B cell (primary cell): ENCODE measurements around the gene SP7.

Experiments
- CTCF ChIP-seq: fragments of 200-600 bp; IDR thresholded peaks from one replicate; pipeline ENCODE4 v1.8.0; 2022; ENCODE audit warnings: antibody characterized with exemption, mild to moderate bottlenecking
- EZH2 ChIP-seq: IDR thresholded peaks from 2 replicates; pipeline ENCODE4 v1.6.1; 2012; ENCODE audit warnings: borderline replicate concordance, low read depth, mild to moderate bottlenecking, moderate library complexity, low read length; ENCODE audit not compliant: insufficient read depth, poor library complexity, severe bottlenecking

GRCh38 chr12:53334822-53335221 is 1.3 kb downstream of the SP7 start:
- TF ChIP-seq CTCF, result no peak
- no peak for TF ChIP-seq EZH2
